ENCODE data around the gene PCDH17.

Gene PCDH17

GRCh38 chr13:57631596-57632275 lies at the start of gene PCDH17:
PCDH17 (plus strand) TSS chr13:57631744; CDS start chr13:57632547, 803 bp downstream.
- DNase-seq (ENCODE audit: low read depth) = no peak

GRCh38 chr13:57582032-57582431 lies 49.5 kb upstream of the PCDH17 start:
- DNase-seq (ENCODE audit: low read depth) = no peak

GRCh38 chr13:57583529-57583928 lies 48.0 kb upstream of the PCDH17 start:
- no peak for DNase-seq (ENCODE audit: low read depth)

- no peak for DNase-seq (ENCODE audit: low read depth)
Measured at GRCh38 chr13:57588639-57589038, 42.9 kb upstream of the PCDH17 start.

DNA sequence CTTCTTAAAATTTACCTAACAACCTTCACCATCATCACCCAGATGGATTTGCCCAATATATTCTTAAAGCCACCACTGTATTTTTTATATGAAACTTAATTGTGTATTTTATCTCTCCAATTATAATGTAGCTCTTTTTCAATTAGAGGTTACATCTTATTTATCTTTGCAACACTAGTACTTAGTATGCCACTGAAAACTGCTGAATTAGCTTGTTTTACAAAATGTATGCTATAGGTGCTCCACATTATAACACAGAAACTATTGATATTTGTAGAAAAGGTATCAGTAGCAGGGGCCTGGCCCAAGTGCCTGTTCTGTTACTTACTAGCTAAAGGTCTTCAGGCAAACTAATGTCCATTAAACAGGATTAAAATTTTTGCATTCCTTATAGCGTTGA lies 35.8 kb upstream of the PCDH17 start:
- DNase-seq (ENCODE audit: low read depth) = no peak

GRCh38 chr13:57601536-57601935 lies 30.0 kb upstream of the PCDH17 start:
- no peak for DNase-seq (ENCODE audit: low read depth)

DNA sequence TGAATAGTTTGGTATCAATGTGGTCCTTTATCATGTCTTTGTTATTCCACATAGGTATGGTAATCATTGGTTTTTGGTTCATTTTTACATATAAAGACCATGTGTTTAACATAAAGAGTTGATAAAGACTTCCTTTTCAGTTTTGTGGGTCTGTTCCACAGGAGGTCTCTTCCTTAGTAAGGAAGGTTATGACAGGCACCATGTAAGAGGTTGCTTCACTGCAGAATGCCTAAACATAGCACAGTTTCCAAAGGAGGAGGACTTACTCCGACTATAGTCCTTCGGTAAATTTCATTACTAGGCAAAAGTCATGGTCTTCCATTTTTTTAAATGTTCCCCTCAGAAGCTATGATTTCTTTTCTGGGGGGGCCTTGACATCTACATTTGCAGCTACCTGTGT lies 27.1 kb upstream of the PCDH17 start:
- no peak for DNase-seq (ENCODE audit: low read depth)

DNA sequence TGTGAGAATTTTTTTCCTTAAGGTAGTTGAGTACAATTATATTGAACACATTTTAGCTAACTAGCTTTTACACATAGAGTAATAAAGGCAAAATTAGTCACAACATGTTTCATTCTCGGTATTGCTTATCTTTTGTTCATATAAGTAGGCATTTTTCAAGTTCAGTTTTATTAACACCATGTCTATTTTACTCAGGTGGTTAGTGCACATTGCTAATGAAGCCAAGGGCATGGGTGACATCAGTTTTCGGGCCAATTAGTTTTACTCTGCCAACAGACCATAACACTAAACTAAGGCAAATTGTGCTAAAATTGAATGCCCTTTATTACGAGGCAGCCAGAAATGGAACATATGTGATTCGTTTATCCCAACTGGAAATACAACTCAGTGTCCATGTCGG lies 19.6 kb upstream of the PCDH17 start:
- no peak for DNase-seq (ENCODE audit: low read depth)

DNA sequence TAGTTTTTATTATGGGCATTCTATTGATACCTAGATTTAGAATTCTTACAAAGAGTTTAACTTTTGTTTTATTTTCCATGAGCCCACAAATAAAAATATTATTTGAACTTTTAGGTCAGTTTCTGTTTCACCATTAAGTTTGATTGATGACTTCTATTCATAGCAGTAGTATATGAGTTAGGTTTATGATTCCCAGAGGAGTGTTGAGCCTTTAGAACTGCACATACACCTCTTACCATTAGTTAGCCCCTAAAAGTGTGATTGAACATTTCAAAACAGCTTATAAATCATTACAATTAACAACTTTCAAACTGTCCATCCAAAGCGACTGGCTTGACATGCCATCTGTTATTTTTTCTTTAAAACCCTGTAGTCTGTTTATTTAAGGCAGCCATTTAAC lies 19.0 kb upstream of the PCDH17 start:
- no peak for DNase-seq (ENCODE audit: low read depth)

DNA sequence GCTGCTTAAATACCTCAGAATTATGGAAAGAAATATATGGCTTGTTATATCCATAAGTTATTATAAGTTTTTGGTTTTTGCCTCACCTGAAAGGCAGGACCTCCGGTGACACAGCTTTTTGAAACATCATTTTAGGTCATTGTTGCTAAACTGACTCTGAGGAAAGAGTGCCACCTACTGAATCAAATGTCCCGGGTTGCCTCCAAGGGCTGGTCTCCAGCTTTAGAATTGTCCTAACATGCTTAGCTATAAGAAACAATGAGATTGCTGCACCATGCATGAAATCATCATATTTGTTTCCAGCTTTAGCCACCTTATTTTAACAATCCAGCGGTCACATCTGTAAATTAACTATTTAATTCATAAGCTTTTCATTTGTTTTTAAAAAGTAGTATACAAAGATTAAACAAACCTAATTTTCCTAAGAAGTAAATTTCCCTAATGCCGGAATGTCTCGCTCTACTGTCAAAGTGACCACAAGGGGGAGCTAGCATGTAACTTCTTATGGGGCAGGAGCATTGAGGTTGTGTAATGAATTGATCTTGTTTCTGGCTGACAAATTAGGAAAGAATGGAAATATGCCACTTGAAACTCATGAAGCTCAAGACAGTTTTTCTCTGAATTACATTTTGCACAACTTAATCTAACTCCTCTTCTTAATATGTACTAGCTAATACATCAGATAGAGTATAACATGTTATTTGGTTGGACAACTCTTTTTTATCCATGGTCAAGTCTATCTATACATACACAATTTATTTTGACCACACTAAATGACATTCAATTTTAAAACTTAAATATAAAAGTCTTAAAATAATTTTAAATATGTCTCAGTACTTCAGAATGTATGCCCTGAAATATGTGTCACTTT lies 6.7 kb upstream of the PCDH17 start:
- no peak for DNase-seq (ENCODE audit: low read depth)

- no peak for DNase-seq (ENCODE audit: low read depth)
Measured at GRCh38 chr13:57627663-57628062, 3.9 kb upstream of the PCDH17 start.

GRCh38 chr13:57629391-57629804 lies 2.1 kb upstream of the PCDH17 start:
- no peak for DNase-seq (ENCODE audit: low read depth)

DNA sequence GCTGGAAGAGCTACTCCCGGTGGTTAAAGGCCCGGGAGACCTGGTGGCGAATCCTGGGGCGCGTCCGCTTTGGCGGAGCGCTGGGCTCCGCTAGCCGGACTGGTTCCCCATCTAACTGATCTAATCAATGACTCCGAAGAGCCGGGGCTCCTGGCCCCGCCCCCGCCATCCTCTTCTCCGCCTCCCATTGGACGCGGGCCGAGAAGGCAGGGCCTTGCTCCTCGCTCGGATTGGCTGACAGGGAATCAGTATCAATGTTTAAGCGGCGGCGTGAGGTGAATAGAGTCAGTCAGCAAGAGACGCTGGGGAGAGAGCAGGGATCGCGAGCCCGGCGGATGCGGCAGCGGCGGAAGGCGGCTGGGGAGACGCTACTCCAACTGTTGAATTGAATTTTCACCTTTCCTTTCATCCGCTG lies 1.7 kb upstream of the PCDH17 start:
- DNase-seq (ENCODE audit: low read depth) = no peak

DNA sequence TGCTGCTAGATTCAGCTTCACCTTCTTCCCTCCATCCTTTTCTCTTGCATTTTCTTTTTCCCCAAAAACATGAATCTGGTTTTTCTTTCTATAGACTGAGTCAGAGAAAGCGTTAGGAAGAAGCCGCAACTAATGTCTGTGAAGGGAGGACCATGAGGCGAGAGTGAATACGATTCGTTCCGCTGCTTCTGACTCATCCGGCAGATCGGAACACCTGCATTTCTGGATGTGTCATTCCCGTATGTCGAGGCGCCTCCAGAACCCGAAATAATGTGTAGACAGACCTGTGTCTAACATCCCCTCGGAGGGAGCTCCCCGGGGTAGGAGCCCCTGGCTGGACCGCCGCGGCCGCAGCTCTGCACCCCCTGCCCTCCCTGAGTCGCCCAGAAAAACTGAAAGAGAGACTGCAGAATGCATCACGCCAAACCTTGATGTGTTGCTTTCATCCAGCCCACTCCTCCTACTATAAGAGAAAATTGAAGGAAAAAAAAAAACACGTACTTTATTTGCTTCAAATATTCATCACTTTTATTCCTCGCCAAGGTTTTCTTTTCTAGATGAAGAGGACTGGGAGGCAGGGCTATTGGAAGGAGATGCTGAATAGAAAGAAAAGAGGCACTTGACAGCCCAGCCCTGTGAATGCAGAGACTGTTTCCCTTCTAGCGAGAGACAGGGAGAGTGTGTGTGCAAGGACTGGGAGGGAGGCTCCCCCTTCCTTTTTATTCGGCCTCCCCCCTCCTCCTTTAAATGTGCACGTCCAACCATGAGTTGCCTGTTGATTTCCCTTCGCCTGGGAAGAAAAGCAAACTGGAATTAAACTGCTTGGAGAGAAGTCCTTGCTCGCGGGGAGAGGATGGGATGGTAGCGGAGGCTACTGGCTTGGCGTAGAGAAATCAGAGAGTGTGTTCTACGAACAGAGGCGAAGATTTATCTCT lies 616 bp upstream of the PCDH17 start:
- DNase-seq (ENCODE audit: low read depth) = no peak

- no peak for DNase-seq (ENCODE audit: low read depth)
Measured at GRCh38 chr13:57632276-57633140, 964 bp downstream of the PCDH17 start.

- no peak for DNase-seq (ENCODE audit: low read depth)
Measured at GRCh38 chr13:57633141-57633949, 1.8 kb downstream of the PCDH17 start.

- no peak for DNase-seq (ENCODE audit: low read depth)
Measured at GRCh38 chr13:57633950-57634838, 2.6 kb downstream of the PCDH17 start.

DNA sequence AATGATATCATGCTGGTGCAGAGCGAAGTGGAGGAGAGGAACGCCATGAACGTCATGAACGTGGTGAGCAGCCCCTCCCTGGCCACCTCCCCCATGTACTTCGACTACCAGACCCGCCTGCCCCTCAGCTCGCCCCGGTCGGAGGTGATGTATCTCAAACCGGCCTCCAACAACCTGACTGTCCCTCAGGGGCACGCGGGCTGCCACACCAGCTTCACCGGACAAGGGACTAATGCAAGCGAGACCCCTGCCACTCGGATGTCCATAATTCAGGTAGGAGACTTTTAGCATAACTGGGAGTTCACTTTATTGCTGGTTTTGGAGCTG lies 3.3 kb downstream of the PCDH17 start:
- no peak for DNase-seq (ENCODE audit: low read depth)

DNA sequence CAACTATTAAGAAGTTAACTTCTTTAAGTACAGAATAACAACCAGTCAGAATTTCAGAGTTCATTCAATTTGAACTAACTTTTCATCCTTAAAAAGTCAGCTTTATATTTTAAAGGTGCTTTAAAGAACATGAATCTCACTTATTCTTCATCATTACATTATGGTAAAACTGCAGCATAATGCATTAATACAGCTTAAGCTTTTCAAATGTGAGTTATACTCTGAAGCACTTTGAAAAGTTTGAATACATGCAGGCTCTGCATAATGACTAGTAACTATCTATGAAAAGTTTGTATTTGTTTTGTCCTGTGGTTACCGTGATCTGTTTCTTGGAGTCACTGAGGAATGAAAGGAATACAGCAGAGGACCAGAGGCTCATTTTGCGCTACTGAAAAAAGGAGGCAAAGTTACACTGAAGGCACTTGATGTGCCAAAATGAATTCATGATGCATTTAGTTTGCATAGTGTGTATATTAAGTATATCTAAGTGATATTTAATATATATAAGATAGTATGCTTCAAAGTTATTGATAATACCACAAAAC lies 4.1 kb downstream of the PCDH17 start:
- DNase-seq (ENCODE audit: low read depth) = no peak

Measured in stimulated activated CD8-positive, alpha-beta memory T cell treated with anti-CD3 and anti-CD28 coated beads, Interleukin-7, amount 100 ng/mL, for 24 hours (primary cell).